ENCODE measurements around the gene PBX1. TPM values are rescaled to one million over a fixed set of nuclear protein-coding genes. Genes with fewer than 3 reads are reported as not detected.

PBX1 gene
- total RNA-seq, 1 experiment from 2014 or later = 84.8 TPM

DNA sequence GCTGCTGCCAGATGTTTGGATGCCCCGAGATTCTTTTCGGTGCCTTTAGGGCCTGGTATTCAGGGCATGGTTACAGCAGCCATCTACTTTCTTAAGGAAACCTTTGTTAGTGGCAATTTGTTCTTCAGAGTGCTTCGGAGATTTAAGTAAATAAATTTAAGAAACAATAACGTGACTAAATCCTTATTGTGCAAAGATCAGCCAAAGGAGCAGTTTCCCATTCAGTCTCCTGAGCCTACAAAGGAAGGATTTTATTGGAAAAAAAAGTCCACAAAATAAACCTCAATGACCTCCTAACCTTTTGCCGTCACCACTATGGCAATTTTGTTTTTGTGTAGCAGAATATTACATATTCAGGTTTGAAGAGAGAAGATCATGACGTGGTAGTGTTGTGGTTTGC lies 231.1 kb downstream of the PBX1 start:
- DNase-seq (ENCODE audit: extremely low read depth, low read depth) = no peak

DNA sequence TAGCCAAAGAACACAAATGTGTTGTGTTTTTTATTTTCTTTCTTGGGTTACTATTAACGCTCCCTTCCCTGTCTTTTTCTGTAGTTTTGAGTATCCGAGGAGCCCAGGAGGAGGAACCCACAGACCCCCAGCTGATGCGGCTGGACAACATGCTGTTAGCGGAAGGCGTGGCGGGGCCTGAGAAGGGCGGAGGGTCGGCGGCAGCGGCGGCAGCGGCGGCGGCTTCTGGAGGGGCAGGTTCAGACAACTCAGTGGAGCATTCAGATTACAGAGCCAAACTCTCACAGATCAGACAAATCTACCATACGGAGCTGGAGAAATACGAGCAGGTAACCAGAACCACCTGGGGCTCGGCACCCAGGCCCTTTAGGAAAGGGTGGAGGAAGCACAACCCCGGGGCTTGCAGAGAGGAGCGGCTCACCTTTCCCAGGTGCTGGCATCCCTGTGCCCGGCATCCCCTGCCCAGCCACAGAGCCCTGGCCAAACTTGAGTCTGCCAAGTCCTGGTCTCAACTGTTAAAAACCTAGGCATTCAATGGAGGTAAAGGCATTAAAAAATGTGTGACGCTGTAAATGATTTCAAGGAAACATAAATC lies 233.5 kb downstream of the PBX1 start:
- no peak for DNase-seq (ENCODE audit: extremely low read depth, low read depth)

DNA sequence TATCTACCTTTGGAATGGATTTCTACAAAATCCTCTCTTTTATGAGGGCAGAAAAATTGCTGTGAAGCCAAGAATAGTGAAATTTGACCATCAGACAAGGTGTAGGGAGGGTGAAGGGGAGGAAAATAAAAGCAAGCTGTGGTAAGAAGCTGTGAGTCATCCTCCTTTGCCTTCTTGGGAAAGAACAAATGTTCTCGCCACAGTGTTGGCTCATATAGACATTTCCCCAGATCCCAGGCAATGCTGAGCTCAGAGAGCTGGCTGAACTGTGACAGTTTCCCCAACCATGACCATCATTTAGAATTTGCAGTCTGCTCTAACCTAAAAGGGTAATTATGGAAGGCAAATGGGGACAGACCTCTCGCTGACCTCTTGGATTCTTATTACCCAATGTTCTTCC lies 235.4 kb downstream of the PBX1 start:
- peak; percentile 69 for DNase-seq (ENCODE audit: extremely low read depth, low read depth)

DNA sequence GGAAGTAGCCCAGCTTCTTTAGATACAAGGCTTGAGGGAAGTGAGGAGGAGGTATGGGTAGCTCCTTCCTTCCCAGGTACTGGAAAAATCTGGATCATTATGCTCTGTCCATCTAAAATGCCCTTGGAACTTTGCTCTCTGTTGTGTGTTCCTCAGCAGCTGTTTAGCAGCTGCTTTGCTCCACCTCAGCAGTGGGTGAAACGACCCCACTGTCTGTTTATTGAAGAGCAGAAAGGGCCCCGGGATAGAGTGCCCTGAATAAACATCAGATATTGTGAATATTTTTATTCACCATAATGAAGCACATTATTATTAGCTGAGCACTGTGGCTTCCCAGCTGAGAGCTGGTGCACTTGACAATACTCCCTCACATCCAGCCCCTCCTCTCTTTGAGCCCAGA lies 237.9 kb downstream of the PBX1 start:
- no peak for DNase-seq (ENCODE audit: extremely low read depth, low read depth)

DNA sequence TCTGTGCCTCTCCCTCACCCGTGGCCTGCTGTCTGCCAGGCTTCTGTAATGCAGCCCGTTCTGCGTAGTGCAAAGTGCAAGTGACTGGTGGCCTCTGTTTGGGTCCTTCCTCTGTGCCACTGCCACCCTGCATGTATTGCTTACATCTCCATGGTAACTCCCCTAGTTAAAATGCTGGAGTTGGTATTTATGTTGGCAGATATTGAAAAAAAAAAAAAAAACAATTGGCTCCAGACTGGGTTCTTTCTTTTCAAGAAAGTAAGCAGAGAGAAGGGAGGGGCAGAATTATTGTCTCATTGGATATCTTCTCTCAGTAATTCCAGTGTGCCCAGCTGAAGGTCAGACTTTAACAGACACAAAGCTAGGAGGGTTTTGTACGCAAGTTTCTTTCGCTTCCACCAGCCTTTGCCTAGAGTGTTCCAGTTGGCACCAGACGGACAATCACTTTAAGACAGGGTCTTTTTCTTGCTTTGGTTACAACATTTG lies 242.3 kb downstream of the PBX1 start:
- DNase-seq (ENCODE audit: extremely low read depth, low read depth) = no peak

DNA sequence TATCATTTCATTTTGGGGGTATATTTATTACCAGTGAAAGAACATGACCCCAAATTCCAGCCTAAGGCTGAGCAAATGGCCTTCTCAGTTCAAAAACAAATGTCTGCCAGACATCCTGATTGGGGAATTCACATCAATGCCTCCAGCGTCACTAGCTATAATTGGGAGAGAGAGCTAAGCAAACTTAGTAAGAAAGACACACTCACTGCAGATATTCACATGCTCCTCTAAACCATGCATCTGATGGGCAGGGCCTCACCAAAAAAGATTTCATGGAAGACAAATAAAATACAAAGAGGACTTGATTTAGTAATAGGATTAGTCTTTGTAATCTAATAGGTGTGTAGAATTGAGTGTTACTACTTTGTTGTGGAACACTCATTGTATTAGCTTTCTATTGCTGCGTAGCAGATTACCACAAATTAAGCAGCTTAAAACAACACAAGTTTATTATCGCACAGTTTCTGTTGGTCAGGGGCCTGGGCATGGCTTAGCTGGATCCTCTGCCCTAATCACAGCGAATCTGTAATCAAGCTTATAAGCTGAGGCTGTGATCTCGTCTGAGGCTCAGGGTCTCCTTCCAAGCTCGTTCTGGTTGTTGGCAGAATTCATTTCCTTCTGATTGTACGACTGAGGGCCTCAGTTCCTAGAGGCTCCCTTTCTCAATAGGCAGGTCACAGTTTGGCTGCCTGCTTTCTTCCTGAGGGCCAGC lies 243.0 kb downstream of the PBX1 start:
- DNase-seq (ENCODE audit: extremely low read depth, low read depth) = no peak

DNA sequence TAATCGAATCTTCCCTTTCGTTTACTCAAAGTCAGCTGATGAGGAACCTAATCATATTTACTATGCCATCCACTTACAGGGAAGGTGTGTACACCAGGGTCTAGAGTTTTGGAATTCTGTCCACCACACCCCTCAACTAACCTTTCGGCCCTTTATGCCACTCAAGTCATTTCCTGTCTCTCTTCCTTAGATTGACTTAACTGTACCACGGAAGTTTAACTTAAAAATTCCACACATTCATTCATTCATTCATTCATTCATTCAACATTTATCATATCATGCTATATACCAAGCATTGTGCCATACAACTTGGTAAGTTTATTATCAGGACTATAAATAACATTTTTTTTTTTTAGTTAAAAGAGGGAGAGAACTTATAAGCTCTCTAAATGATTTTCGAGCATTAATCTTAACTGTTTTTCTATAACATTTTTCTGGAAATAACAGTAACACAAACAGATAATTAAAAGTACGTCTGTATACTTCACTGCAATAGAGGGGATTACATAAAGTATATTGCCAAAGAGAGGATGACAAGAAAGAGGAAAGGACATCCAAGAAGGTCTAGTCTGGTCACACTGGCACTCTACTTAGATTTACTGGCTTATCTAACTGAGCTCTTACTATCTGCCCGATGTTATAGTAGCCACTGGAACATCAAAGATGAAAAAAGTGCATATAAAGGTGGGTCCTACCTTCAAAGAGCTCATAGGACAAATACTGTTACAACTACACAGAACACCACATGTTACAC lies 243.7 kb downstream of the PBX1 start:
- DNase-seq (ENCODE audit: extremely low read depth, low read depth) = peak; percentile 36

DNA sequence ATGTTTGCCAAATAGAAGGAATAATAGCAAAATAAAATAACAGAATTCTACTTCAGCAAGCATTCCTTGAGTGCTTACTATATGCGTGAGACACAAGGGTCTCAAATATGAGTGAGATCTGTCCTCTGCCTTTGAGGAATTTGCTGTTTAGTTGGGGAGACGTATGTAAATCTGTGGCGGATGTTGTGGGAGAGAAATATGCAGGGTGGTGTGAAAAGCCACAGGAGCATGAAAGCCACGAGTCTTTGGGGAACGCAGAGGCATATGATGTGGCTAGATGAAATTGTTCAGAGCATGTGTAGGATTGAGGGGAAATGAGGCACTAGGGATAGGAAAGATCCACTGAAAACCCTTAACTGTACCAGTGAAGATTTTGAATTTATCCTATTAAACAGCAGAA lies 244.4 kb downstream of the PBX1 start:
- DNase-seq (ENCODE audit: extremely low read depth, low read depth) = peak; percentile 93

DNA sequence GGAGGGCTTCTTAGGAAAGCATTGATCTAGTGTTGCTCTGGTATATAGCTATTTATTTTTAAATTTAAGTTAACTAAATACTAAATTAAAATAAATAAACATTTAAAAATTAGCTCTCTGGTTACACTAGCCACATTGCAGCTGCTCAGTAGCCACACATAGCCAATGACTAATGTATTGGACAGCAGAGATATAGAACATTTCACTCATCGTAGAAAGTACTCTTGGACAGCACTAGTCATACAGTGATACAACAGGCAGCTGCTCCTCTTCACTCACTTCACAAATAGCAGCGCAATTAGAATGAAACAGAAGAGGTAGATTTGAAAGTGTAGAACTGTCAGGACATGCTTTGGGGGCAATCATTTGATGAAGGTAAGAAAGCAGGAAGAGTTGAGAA lies 245.4 kb downstream of the PBX1 start:
- no peak for DNase-seq (ENCODE audit: extremely low read depth, low read depth)

DNA sequence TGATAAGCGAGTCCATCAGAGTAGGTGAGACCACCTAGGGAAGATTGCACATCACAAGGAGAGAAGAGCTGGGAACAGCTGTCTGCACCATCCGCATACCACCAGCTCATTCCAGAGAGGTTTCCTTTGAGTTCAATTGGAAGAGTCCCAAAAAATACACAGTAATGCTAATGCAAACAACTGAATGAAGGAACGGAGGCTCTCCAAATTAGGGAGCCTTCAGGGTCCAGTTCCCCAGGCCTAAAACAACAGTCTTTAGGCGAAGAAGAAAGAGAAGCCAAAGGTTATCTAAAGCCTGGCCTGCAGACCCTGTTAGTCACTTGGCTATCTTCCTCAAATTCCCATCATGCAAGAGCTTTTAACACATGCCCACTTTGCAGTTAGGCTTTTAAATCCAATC lies 246.4 kb downstream of the PBX1 start:
- DNase-seq (ENCODE audit: extremely low read depth, low read depth) = no peak

DNA sequence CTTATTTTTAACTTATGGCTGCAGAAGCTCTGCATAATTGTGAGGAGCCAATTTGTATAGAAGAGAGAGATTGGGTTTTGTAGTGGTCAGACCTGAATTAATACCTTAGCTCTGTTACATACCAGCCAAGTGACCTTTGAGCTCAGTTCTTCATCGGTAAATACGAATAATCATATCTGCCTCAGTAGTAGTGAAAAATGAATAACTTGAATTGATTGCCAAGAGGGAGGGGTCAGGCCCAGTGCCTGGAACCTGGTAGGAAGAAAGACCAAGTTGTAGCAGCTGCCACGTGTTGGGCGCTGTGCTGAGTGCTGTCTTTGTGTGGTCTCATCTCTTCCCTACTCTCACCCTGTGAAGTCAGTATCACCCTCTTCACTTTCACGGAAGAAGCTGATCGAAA lies 247.5 kb downstream of the PBX1 start:
- DNase-seq (ENCODE audit: extremely low read depth, low read depth) = no peak

DNA sequence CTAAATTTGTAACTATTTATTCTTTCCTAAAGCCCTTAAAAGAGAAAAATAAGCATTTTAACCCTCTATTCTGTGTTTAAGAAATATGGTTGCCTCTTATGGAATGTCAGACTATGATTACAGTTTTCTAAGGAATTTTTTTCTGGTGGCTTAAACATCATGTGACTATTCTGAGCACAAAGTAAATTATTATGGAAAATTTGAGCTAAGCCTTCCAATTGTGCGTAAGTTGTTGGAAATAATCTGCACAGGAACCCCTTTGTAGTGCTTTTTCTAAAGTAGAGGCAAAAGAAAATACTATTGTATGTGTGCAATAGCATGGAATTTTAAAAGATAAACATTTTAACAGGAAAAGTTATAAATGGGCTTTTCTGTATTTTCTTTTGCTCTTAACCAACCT lies 254.8 kb downstream of the PBX1 start:
- DNase-seq (ENCODE audit: extremely low read depth, low read depth) = no peak

DNA sequence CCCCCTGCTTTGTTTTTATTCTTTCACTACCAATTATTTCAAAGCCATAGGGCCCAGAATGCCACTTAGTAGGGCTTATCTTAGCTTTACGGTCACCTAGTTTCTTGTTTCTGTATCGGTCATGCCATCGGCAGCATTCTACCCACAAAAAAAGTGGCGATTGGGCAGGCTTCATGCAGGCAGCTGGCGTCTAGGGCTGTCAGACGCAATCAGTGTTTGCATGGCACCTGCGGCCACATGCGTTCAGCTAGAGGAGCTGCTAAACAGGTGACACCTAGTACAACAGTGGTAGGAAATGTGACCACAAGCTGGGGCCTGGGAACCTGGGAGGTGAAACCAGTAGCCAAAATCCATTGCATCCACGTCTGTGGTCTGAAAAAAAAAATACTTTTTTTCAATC lies 262.7 kb downstream of the PBX1 start:
- no peak for DNase-seq (ENCODE audit: extremely low read depth, low read depth)

DNA sequence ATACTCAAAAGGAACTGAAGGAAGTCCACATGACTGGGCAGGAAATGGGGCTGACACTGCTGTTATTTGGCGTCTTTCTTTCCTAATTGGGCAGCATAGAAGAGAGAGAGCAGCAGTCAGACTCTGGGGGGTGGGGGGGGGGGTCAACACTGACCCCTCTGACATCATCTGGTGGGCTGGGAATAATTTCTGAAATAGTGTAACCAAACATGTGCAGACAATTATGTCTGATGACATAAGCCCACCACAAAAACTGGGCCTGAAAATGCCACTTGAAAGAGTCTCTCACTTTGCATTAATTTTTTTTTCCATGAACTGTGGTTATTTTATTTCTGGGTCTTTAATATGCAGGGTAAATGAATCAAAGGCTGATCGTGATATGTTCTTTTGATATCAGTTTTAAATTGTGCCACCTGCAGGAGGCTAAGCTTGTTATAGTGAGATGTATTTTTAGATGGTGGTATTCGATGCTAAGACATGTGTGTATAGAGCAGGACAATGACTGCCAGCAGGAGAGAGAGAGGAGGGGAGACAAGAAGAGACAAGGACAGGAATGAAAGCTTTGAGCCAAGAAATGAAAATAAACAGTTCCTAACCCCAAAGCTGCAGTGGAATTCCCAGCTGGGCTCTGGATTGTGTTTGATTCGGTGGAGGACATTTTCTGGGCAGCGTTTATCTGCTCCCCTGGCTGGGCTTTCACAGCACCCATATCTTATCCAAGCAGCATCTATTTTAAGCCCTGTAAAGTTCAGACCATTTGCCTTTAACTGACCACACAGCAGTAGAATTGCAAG lies 264.7 kb downstream of the PBX1 start:
- DNase-seq (ENCODE audit: extremely low read depth, low read depth) = no peak

DNA sequence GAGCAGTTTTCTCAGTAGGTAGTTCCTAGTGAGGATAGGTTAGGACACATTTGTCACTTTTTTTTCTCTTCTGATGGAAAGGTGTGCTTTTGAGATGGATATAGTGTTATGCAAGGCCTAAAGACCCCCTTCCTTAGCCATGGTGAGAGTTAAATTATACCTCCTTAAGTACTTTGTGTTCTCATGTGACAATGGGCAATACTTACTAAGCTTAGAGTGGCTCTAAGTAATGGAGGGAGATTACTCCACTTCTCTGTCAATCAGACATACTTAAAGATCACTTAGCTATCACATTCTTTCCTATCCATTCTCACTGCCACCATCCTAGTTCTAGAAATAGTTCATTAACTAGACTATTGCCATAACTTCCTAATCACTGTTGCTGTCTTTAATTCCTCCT lies 265.6 kb downstream of the PBX1 start:
- no peak for DNase-seq (ENCODE audit: extremely low read depth, low read depth)

DNA sequence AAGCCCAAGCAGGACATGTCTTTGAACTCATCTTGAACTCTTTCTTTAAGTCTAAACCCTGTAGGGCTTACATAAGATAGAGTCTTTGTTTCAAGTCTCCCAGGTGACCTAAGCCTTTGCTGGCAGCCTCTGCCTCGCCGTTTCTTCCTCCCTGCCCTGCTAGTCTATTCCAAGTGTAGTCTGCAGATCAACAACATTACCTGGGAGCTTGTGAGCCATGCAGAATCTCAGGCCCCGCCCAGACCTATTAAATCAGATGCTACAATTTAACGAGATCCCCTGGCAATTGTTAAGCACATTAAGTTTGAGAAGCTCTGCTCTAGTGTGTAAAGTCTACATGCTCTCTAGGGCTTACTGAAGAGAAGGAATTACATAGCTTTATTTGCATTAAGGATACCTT lies 271.6 kb downstream of the PBX1 start:
- DNase-seq (ENCODE audit: extremely low read depth, low read depth) = peak; percentile 20

DNA sequence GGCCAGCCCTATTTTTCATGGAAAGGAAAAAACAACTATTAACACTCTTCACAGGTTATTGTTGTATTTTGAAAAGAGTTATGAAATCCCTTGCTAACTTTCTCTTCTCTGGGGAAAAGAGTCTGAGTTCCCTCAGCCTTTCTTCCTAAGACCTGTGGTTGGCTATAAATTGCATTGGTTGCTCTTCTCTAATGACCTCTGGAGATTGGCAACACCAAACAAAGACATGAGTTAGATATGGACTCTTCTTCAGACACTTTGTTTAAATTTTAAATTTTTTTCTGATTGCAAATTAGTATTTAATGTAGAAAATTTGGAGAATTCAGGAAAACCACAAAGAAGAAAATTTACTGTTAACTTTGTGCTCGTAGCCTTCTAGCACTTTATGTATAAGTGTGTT lies 275.7 kb downstream of the PBX1 start:
- DNase-seq (ENCODE audit: extremely low read depth, low read depth) = no peak

DNA sequence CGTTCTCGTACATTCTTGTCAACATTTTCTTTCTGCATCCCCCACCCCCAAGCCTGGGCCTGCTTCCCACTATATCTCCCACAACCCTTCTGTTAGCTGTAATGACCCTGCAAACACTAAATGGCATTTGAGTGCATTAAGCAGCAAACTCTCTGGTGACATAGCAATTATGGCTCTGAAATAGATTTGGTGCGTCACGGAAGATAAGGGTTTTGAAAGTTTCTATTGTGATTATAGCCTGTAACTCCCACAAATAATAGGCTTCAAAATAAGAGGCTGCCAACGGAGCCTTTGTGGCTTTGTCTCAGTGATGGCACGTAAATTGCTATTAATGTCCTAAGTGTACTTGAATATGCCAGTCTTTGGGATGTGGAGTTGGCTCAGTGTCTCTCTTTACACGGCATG lies 277.6 kb downstream of the PBX1 start:
- no peak for DNase-seq (ENCODE audit: extremely low read depth, low read depth)

DNA sequence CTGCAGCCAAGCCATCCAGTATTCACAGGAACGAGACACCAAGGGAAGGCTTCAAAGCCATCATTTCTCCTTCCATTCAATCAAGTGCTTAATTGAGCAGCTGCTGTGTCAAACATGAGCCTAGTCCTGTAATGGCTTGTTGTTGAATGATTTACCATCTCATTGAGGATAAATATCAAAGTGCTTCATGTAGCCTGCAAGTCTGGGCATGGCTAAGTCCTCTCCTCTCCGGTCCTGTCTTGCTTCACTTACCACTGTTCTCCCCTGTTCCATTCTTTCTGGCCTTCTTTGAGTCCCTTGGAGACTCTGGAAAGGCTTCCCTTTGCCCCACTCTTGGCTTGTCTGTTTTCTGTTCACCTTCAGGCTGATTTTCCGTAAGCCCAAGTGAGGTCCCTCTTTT lies 279.8 kb downstream of the PBX1 start:
- DNase-seq (ENCODE audit: extremely low read depth, low read depth) = no peak

DNA sequence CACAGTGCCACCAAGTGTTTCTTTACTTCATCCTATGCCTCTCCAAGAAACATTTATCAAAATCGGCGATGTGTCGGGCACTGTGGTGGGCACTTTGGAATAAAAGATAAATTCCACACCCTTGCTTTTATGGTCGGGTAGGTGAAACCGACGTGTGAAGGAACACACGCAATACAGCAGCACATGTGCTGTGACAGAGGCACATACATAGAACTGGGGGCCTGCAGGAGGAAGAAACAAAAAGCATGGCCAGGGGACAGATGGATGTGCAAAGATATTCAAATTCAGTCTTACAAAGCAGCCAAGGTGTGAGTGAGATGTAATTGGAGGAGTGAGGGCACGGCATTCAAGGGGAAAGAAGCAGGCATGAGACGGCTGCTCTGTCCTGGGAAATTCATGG lies 282.0 kb downstream of the PBX1 start:
- DNase-seq (ENCODE audit: extremely low read depth, low read depth) = no peak

Data from NCI-H460 (cell line).